ENCODE results near the gene EPHA2.

Gene EPHA2

GRCh38 chr1:16155537-16156410 lies at the start of gene EPHA2:
Gene EPHA2, minus strand, starts transcription at chr1:16156069. Its CDS starts 137 bp downstream, at chr1:16155932.
- Histone ChIP-seq H3K36me3 (ENCODE audit: insufficient read depth, low read length) (no peaks in the 10 kb centered on the region), H2AFZ (ENCODE audit: low read depth, low read length) (no peak within 1 kb of the TSS), H3K4me3 (ENCODE audit: low read depth in 1 of 2, low read length in 2 of 2) (no peak within 1 kb of the TSS), H3K9me3 (ENCODE audit: insufficient read depth, low read length, severe bottlenecking) (no peaks in the 10 kb centered on the region), H4K20me1 (ENCODE audit: insufficient read depth, low read length) (peaks cover 24% of the 10 kb centered on the region), H3K79me2 (ENCODE audit: insufficient read depth, low read length) (no peaks in the 10 kb centered on the region), H3K4me2 (ENCODE audit: insufficient read depth, low read length) (no peak within 1 kb of the TSS), H3K27me3 (ENCODE audit: insufficient read depth, low read length, poor library complexity) (no peaks in the 10 kb centered on the region), H3K9ac (ENCODE audit: low read depth, low read length) (no peak within 1 kb of the TSS), H3K27ac (ENCODE audit: low read length) (no peak within 1 kb of the TSS), H3K4me1 (ENCODE audit: insufficient read depth, low read length) (peaks cover 8% of the 10 kb centered on the region)
- ATAC-seq (ENCODE audit: insufficient read depth, low read depth): no peak
- TF ChIP-seq EZH2 (IDR thresholded peaks at IDR 0.05; ENCODE audit: borderline replicate concordance, low read depth, low read length, severe bottlenecking) (no peak), CTCF (IDR thresholded peaks at IDR 0.05; ENCODE audit: borderline replicate concordance, extremely low read depth, low read length, poor library complexity, severe bottlenecking) (no peak)
- no peak for DNase-seq

GRCh38 chr1:16205334-16205671 lies 49.4 kb upstream of the EPHA2 start:
- no peak overlapping the region for H3K27ac ChIP-seq (ENCODE audit: low read length)

GRCh38 chr1:16204634-16205333 lies 48.9 kb upstream of the EPHA2 start:
- no peak overlapping the region for H3K4me3 ChIP-seq (ENCODE audit: low read depth in 1 of 2, low read length in 2 of 2)
- no peaks in the 10 kb centered on the region; the same call in 1 of the 2 replicates for H3K36me3 ChIP-seq (ENCODE audit: insufficient read depth, low read length)
- peaks cover 24% of the 10 kb centered on the region for H3K4me1 ChIP-seq (ENCODE audit: insufficient read depth, low read length)
- TF ChIP-seq EZH2 (IDR thresholded peaks at IDR 0.05; ENCODE audit: borderline replicate concordance, low read depth, low read length, severe bottlenecking) (no peak), CTCF (IDR thresholded peaks at IDR 0.05; ENCODE audit: borderline replicate concordance, extremely low read depth, low read length, poor library complexity, severe bottlenecking) (peak; percentile 70)
- H3K27ac ChIP-seq (ENCODE audit: low read length): no peak overlapping the region
- no peak overlapping the region for H2AFZ ChIP-seq (ENCODE audit: low read depth, low read length)
- H3K4me2 ChIP-seq (ENCODE audit: insufficient read depth, low read length): no peak overlapping the region
- H3K27me3 ChIP-seq (ENCODE audit: insufficient read depth, low read length, poor library complexity): no peaks in the 10 kb centered on the region
- ATAC-seq (ENCODE audit: insufficient read depth, low read depth) (no peak), DNase-seq (peak; percentile 52)
- no peak overlapping the region; the same call in 1 of the 2 replicates for H3K9ac ChIP-seq (ENCODE audit: low read depth, low read length)
- H4K20me1 ChIP-seq (ENCODE audit: insufficient read depth, low read length): no peaks in the 10 kb centered on the region
- no peaks in the 10 kb centered on the region for H3K79me2 ChIP-seq (ENCODE audit: insufficient read depth, low read length)
- H3K9me3 ChIP-seq (ENCODE audit: insufficient read depth, low read length, severe bottlenecking): no peaks in the 10 kb centered on the region

More at GRCh38 chr1:16205334-16205671, 49.4 kb upstream of the EPHA2 start:
- no peaks in the 10 kb centered on the region for H4K20me1 ChIP-seq (ENCODE audit: insufficient read depth, low read length)
- no peaks in the 10 kb centered on the region for H3K9me3 ChIP-seq (ENCODE audit: insufficient read depth, low read length, severe bottlenecking)
- peaks cover 24% of the 10 kb centered on the region for H3K4me1 ChIP-seq (ENCODE audit: insufficient read depth, low read length)
- ATAC-seq (ENCODE audit: insufficient read depth, low read depth) (no peak), DNase-seq (no peak)
- no peaks in the 10 kb centered on the region for H3K79me2 ChIP-seq (ENCODE audit: insufficient read depth, low read length)
- H2AFZ ChIP-seq (ENCODE audit: low read depth, low read length): no peak overlapping the region
- peak overlapping the region; percentile 85; the same call in 1 of the 2 replicates for H3K4me2 ChIP-seq (ENCODE audit: insufficient read depth, low read length)
- no peaks in the 10 kb centered on the region for H3K27me3 ChIP-seq (ENCODE audit: insufficient read depth, low read length, poor library complexity)
- TF ChIP-seq EZH2 (IDR thresholded peaks at IDR 0.05; ENCODE audit: borderline replicate concordance, low read depth, low read length, severe bottlenecking): no peak
- no peak for TF ChIP-seq CTCF (IDR thresholded peaks at IDR 0.05; ENCODE audit: borderline replicate concordance, extremely low read depth, low read length, poor library complexity, severe bottlenecking)
- no peaks in the 10 kb centered on the region; the same call in 1 of the 2 replicates for H3K36me3 ChIP-seq (ENCODE audit: insufficient read depth, low read length)
- H3K9ac ChIP-seq (ENCODE audit: low read depth, low read length): peak overlapping the region; percentile 63
- H3K4me3 ChIP-seq (ENCODE audit: low read depth in 1 of 2, low read length in 2 of 2): no peak overlapping the region

All from DND-41 (cell line).